HK-2 (cell line): ENCODE results near the gene NEK10.

Experiments
- DNase-seq: peaks from one replicate; pipeline ENCODE4 v3.0.0-alpha.2; 2018; ENCODE audit not compliant: unreplicated experiment

Gene NEK10

GRCh38 chr3:27060336-27060735, 308.8 kb downstream of the NEK10 start:
- no peak for DNase-seq
